A172 (cell line): ENCODE results near the gene BICD1. TPM values are rescaled to one million over a fixed set of nuclear protein-coding genes. Genes with fewer than 3 reads are reported as not detected.
"Not testable (repeated sequence)": the region's sequence is repeated elsewhere in the genome, so short reads cannot be mapped to it uniquely, and the experiment has no call there.

Experiments used
- DNase-seq: peaks from one replicate; pipeline ENCODE4 v3.0.0-alpha.2; 2015; ENCODE audit warnings: low spot score
- total RNA-seq: library from RNA; depleted of rRNA; stranded (reverse); fragments of >200 nt; shearing (Covaris generic); gene quantifications from 2 replicates; pipeline ENCODE4 v1.2.3, GENCODE V29; 2014

The BICD1 gene
- total RNA-seq, 1 experiment from 2014 or later: 10.0 TPM

DNA sequence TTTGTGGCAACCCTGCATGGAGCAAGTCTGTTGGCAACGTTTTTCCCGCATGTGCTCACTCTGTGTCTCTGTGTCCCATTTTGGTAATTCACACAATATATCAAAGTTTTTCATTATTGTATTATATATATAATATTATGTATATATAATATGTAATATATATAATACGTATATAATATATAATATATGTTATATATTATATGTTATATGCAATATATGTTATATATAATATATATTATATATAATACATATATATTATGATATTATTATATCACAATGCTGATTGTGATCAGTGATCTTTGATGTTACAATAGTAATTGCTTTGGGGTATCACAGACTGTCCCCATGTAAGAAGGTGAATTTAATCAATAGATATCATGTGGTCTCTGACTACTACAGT, 84.8 kb downstream of the BICD1 start:
- DNase-seq: no peak

DNA sequence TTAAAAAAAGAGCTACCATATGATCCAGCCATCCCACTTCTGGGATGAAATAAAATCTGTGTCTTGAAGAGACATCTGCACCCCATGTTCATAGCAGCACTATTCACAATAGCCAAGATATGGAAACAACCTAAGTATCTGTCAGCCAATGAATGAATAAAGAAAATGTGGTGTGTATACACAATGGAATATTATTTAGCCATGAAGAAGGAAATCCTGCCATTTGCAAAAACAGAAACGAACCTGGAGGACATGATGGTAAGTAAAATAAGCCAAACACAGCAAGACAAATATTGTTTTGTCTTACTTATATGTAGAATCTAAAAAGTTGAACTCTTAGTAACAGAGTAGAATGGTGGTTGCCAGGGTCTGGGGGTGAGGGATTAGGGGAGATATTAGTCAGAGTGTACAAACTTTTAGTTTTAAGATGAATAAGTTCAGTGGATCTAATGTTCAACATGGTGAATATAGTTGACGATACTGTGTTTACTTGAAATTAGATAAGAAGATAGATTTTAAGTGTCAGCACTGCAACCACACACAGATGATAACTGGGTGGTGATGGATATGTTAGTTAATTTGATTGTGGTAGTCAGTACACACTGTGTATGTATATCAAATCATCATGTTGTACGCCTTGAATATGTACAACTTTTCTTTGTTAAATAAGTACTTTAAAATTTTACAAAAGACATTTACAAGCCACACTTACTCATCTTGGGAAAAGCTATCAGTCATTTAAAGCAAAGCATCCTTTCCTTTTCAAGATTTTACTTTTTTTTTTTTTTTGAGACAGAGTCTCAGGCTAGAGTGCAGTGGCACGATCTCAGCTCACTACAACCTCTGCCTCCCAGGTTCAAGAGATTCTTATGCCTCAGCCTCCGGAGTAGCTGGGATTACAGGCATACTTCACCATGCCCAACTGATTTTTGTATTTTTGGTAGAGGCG, 89.9 kb downstream of the BICD1 start:
- DNase-seq: no peak

DNA sequence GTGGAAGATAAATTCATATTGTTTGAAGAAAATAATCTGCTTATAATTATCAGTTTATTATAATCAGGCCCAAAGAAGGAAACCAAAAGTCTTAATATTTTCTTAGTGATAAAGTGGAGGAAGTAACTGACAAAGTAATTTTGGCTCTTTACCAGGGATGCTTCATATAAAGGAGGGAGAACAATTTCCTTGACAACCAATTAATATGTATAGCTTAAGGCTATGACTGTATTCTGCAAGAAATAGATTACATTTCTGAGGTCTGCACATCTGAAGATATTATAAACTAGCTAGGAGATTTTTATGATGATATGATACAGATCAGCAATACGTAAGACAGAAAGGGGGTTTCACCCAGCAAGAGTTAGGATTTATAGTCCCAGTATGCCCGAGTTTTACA, 90.8 kb downstream of the BICD1 start:
- no peak for DNase-seq

DNA sequence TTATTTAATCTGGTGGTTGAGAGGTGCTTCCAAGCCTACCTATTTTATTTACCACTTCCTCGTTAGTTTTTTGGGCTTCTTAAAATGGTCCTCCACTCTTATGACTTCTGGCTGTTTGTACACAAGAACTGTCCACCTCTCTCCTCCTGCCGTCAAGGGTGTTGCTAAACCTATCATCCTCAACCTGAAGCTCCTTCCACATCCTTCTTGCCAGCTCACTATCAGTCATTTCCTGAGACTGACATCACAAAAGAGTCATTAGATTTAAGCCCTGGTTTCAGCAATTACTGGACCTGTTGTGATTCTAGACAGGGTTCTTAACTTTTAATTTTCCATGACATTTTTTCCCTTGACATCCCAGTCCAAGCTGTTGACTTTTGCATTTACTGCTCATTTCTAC, 91.9 kb downstream of the BICD1 start:
- DNase-seq: peak; percentile 62

DNA sequence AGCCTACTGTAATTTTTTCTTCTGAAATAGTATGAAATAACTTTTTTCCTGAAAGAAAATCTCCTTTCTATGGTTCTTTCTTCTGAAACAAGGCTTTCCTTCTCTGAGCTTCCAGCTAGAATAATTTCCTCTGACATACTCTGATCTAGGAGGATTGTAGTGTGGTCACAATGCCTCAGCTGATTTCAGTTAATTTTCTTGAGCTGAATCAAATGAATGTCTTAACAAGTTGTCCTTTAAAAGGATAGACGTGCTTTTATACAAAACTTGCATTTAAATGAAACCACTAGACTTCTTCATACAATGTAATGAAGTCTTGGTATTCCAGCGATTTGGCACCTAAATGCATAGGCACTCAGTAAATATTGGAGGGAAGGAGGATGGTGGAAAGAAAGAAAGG, 94.4 kb downstream of the BICD1 start:
- no peak for DNase-seq

DNA sequence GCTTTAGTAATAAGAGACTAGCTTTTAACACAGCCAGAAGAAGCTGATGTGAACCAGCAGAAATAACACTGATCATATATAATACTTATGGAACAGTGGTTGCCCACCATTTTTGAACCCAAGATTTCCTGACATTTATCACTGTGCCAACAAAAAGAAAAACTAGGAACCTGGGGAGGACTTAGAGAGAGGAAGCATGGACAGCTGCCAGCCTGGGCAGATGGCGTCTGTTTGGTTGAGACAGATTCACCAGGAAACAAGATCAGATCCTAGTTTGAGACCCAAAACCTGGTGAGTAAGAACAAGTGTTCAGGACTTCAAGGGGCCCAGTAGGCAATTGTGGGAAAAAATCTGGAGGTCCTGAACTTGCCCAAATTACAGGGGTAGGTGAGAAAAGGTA, 95.3 kb downstream of the BICD1 start:
- no peak for DNase-seq

DNA sequence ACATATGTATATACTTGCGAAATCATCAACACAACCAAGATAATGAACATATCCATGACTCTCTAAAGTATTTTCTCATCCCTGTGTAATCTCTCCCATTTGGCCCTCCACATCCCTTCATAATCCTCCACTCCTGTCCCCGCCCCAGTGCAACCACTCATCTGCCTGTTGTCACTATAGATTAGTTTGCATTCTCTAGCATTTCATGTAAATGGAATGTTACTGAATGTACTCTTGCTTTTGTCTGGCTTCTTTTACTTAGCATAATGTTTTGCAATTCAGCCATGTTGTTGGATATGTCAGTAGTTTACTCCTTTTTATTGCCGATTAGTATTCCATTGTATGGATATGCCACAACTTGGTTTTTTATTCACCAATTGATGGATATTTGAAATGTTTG, 99.1 kb downstream of the BICD1 start:
- DNase-seq: no peak

DNA sequence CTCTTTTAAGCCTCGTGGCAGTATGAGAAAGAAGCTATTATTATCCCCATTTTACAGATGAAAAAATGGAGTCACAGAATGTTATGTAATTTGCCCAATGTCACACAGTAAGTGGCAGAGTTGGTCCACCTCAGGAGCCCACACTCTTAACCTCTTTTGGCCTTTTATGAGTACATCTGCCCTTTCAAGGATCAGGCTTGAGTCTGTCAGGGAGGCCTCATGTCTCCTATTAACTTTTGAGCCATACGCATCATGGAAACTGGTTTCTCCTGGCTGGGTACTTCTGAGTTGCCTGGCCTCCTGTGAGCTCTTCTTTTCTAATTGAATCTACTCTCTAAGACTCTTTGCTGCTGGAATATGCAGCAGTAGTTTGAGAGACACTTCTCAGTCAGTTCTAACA, 101.7 kb downstream of the BICD1 start:
- DNase-seq: no peak

DNA sequence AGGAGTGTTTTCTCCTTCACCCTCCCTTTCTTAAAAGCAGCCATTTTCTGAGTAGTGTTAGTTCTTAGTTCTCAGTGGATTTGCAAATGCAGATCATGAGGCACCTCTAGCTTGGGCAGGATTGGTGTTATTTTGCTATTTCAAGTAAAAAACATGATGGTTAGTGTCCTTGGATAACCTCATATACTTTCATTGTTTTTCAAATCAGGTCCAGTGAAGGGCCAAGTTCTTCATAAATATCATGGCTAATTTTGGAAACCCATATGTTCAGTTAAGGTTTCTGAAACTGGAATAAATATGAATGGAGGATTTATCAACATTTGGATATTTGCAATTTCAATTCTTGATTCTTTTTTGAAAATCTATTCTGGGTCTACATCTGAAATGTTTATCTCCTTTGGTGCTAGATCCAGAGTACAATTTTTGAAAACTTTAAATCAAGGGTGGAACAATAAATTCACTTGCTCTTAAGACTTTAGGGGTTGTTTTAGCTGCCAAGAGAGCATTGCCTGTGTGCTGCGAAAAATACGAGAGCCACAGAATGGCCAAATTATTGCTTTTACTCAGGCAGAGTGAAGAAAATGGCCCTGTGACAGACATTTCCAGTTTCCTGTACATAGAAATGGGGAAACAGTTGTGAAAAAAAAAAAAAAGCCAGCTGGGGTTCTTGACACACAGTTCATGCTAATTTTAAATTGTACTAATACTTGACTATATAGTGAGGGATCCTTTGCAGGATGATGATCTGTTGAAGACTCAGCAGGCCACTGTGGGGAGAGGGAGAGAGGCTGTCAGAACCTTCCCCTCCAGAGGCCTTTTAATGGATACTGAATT, 104.6 kb downstream of the BICD1 start:
- no peak for DNase-seq

DNA sequence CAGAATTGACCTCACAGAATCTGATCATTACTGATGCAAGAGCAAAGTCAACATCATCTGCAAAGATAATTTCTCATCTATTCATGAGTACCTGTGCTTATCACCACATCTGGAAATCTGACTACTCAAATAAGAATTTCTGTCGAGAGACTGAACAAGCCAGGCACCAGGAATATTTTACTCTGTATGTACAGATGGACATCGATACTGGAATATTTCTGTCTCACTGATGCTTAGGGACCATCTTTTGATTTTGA, 105.2 kb downstream of the BICD1 start:
- no peak for DNase-seq

DNA sequence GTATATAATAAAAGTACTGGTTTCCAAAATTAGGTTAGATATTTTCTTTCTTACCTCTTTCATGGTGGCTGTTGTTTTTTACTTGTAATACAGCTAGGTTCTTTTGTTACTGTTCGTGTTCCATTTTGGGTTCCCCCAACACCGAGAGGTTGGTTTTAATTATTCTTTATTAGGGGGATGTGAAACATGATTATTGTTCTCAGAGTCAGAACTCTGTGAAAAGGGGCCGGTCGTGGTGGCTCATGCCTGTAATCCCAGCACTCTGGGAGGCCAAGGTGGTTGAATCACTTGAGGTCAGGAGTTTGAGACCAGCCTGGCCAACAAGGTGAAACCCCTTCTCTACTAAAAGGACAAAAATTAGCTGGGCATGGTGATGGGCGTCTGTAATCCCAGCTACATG, 108.1 kb downstream of the BICD1 start:
- no peak for DNase-seq

DNA sequence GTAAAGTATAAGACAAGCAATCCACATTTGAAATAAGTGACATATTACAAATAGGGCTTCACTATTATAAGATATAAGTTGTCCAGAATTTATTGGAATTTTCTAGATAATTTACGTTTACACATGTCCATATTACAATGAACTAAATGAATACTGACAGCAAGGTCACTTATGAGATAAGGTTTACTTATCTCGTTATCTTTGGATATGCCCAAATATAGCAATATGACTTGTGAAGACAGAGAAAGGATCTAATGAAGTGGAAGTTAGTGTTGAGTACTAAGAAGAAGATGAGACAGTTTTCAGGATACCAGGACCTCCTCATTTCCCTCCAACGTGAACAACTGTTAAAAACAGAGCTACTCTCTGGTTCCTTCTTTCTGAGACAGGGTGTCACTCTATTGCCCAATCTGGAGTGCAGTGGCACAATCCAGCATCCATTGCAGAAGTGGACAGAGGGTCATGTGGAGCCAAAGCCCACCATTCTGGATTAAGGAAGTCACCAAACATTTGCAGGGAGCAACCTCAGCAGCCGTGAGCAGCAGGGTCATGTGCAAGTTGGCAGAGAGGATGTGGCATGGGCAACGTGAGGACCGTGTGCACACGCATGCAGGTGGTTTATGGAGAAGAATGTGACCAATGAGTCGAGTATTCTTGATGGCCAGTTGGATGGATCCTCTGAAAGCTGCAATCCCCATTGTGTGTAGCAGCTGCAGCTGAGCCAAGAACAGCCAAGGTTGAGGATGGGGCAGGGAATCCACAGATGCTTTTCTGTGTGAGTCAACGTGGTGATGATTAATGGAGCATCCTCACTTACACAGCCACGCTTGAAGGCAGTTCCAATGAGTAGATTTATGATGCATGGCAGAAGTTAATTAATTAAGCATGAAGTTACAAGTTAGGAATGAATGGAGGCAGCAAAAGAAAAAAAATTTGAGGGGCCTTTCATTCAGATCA, 111.0 kb downstream of the BICD1 start:
- DNase-seq: peak; percentile 79

DNA sequence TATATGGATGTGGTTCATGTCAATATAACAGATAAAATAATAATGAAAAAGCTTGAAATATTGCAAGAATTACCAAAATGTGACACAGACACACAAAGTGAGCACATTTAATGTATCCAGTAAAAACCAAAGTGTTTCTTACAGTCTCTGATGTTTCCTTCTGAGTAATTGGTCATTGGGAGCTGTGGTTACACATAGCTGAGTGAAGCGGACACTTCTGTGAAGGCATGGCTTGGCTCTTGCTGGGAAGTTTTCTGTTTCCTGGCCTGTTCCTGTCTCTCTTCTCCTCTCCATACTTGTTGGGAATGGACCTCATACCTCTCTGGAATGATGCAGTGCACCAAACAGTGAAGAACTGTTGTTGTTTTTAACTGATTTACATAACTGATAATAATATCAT, 117.3 kb downstream of the BICD1 start:
- DNase-seq: no peak

DNA sequence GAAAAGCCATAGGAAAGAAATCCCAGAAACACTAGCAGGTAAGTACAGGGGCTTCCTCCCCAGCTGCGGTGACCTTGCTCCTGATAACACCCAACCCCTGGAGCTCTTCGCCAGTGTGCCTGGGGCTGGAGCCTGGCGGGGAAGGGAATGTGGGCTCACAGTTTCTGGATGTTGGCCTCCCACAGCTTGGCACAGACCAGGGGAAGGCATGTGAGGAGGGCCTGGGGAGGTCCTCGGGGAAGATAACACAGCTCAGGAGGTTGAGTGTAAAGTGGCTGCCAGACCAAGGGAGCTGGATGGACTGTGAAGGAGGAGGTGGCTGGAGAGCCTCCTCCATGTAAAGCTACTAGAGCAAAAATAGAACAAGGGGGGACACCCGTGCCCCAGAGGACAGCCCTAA, 120.1 kb downstream of the BICD1 start:
- DNase-seq: no peak

DNA sequence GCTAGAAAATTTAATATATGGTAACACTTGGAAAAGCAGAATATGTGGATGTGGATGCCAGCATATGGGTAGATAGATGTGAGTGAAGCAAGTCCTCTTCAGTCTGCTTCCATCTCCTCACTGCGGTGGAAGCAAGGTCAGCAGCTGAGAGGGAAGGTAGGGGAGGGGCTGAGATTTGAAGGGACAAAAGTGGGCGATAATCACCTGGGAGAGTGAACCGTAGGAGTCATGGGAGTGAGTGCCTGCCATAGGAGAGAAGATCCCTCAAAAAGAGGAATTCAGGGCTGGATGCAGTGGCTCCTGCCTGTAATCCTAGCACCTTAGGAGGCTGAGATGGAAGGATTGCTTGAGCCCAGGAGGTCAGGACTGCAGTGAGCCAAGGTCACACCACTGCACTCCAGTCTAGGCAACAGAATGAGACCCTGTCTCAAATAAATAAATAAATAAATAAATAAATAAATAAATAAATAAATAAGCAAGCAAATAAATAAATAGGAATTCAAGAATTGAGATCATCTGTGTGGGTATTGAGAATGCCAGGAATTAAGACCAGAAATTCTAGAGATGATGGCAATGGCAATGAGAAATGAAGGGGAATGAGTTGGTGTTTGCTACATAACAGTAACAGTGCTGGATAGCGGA, 123.4 kb downstream of the BICD1 start:
- no peak for DNase-seq

DNA sequence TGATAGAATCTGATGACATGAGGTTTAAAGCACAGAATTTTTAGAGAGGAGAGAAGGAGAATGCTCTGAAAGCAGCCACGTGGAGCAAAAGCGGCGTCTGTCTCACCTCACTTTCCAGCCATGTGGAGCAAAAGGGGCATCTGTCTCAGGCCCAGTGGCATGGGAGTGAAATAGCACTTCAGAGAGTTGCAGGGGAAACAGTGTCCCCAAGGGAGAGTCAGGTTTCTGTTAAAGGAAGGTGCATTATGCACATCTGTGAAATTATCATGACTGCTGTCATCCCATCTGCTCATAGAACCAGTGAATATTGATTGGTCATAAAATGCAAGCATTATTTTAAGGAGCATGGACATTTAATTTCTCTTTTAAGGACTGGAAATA, 124.0 kb downstream of the BICD1 start:
- no peak for DNase-seq

DNA sequence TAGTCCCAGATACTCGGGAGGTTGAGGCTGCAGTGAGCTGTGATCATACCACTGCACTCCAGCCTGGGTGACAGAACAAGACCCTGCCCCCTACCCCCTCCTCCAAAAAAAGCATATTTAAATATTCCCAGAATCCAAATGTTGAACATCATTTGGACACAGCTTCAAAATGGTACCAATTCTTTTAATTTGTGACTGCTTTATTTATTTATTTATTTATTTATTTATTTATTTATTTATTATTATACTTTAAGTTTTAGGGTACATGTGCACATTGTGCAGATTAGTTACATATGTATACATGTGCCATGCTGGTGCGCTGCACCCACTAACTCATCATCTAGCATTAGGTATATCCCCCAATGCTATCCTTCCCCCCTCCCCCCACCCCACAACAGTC, 124.7 kb downstream of the BICD1 start:
- not testable (repeated sequence) for DNase-seq

DNA sequence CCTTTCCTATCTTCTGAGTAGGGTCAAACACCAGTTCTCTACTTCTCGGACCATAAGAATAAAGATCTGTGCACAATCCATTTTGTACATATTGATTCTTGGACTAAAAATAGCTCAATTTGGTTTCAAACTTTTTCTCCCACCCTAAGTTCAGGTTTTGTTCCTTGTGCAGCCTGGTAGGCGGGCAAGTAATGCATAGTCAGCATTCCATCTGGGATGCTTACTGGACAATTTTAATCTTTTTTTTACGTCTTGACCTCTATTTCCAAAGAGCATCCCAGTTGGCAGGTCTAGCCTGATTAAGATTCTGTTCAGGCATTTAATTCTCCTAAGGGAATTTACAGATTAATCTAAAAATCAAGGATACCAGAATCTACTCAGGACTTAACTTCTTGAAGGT, 126.9 kb downstream of the BICD1 start:
- no peak for DNase-seq

DNA sequence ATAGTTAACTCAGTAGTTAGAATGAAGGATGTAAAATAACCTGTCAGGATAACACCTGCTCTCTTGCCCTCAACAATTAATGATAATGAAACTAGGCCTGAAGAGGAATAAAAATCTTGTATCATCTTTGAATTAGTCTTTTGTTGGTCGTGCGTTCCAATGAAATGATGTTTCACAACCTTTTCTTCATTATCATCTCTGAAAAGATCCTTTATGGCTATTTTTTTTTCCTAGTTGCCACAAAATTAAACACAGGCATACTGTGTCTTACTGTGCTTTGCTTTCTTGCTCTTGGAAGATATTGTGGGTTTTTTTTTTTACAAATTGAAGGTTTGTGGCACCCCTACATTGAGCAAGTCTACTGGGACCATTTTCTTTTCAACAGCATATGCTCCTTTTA, 128.6 kb downstream of the BICD1 start:
- DNase-seq: no peak

DNA sequence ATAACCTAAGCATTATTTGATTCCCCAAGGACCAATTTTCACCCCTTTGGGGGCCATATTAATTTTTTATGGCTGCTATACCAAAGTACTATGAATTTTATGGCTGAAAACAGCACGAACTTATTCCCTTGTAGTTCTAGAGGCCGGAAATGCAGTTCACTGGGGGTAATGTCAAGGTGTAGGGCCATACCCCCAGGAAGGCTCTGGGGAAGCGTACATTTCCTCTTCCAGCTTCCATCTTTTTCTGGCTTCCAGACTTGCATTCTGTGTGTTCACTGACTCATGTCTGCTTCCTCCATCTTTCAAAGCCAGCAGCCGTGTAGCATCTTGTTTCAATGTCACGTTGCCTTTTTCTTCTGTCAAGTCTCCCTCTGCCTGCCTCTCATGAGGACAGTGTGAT, 133.5 kb downstream of the BICD1 start:
- no peak for DNase-seq

DNA sequence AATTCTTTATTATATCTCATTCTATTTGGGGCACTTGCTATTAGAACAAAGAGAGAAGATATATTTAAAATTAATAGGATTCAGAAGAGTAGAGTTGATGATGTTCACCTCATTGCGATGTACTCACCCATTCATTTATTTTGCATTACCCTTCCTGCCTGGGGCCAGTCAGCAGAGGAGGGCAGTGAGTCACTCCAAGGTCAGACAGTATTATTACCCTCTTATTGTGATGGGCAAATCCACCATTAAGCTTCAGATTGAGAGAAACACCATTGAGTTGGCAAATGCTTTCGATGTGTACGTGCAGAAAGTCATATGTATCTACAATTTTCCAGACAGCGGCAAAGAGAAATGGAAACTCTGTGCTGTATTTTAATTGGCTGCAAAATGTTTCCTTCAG, 134.2 kb downstream of the BICD1 start:
- peak; percentile 13 for DNase-seq

DNA sequence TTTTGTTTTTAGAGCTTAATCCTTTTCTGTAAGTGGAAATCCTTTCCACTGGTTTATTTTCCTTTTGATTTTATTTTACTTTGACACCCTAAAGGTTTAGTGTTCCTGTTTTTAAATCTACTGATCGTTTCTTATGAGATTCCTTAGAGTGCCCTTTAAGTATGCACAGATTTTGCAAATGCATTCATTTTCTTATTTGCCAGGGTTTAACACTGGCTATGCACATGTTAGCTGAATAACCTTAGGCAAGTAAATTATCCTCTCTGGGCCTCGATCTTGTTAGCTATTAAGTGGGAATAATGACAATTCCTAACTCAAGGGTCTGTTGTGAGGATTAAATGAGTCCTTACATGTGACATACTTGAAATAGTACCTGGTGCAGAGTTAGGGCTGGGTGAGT, 136.0 kb downstream of the BICD1 start:
- DNase-seq: no peak
